Adrenal gland (tissue), 5 donors: ENCODE results near the gene NPHP3.

Source experiments
- CTCF ChIP-seq, 6 experiments: fragments of 450-650 bp in 4 of 6; fragments of 200-600 bp in 2 of 6; sonication (generic) in 1 of 6; IDR thresholded peaks; 1 replicate in 5 of 6; 2 replicates in 1 of 6; pipeline versions ENCODE4 v1.5.1 to v1.8.0; 2016 to 2021; ENCODE audit warnings: antibody characterized with exemption in 6 of 6, mild to moderate bottlenecking in 2 of 6, moderate library complexity in 1 of 6
- POLR2A ChIP-seq, 2 donors: fragments of 450-650 bp; IDR thresholded peaks; one replicate each; pipeline ENCODE4 v1.6.1; 2017; ENCODE audit warnings: antibody characterized with exemption in 2 of 2, mild to moderate bottlenecking in 2 of 2, moderate library complexity in 1 of 2
- donor health status: DM: no; HTN: no; CAD: no.

GRCh38 chr3:132735589-132735988 lies 13.4 kb upstream of the NPHP3 start:
- TF ChIP-seq CTCF (IDR thresholded peaks at IDR 0.05), result no peak
- no peak for TF ChIP-seq POLR2A (IDR thresholded peaks at IDR 0.05)
